ENCODE results near the gene PLEKHG5. TPM values are rescaled to one million over a fixed set of nuclear protein-coding genes. Genes with fewer than 3 reads are reported as not detected.

PLEKHG5 gene
- total RNA-seq, 4 donors from 2014 or later, result 2.6 to 23.7 (median 8.2) TPM

- Histone ChIP-seq H3K27ac (no peak overlapping the region), H3K27me3 (peaks cover 7 to 31% of the 10 kb centered on the region in 2 donors), H3K4me1 (peaks cover 0 to 23% of the 10 kb centered on the region in 2 donors), H3K9me3 (no peaks in the 10 kb centered on the region), H3K36me3 (no peaks in the 10 kb centered on the region), H3K4me3 (no peak overlapping the region)
- intact Hi-C loops (cut with DNase I; ENCODE audit: low total_unique reads), result no loop called here
- no peak for DNase-seq
- TF ChIP-seq CTCF (IDR thresholded peaks at IDR 0.05) (no peak), POLR2A (IDR thresholded peaks at IDR 0.05) (no peak)
Measured at GRCh38 chr1:6417961-6418667, 73.4 kb downstream of the PLEKHG5 start.

Small RNA genes within 50 kb of the gene (microRNA-seq; reads per million reads assigned to microRNA genes)
- gene MIR4252 (ENCODE audit: borderline microRNAs expressed, borderline replicate concordance), result not detected

Small RNA genes within 50 kb of the gene (small RNA-seq; reads per million reads assigned to genes)
- not detected for gene MIR4252
- gene RNU6-731P, result not detected

Other genes starting within 250 kb of the PLEKHG5 start
- gene HES3, start 247.5 kb downstream of the PLEKHG5 start, total RNA-seq, result not detected
- 10 to 100 TPM in 2 of 4 donors, 1 to 10 TPM in 2; 5.6 to 22.1 (median 10.3) TPM for gene GPR153, start 230.6 kb downstream of the PLEKHG5 start, total RNA-seq
- gene ACOT7, start 97.9 kb downstream of the PLEKHG5 start, total RNA-seq, result 10 to 100 TPM in 2 of 4 donors, 1 to 10 TPM in 2; 7.4 to 27.6 (median 12.4) TPM
- gene HES2, start 71.7 kb downstream of the PLEKHG5 start, total RNA-seq, result under 1 TPM in 1 of 4 donors, not detected in 3; 0.21 TPM
- gene ESPN, start 66.9 kb downstream of the PLEKHG5 start, total RNA-seq, result 1 to 10 TPM in 1 of 4 donors, under 1 TPM in 1, not detected in 2; 0.58 to 2.5 TPM
- gene TNFRSF25, start 25.5 kb downstream of the PLEKHG5 start, total RNA-seq, result 10 to 100 TPM in 1 of 4 donors, 1 to 10 TPM in 3; 1.0 to 11.1 (median 4.8) TPM
- 10 to 100 TPM in 2 of 4 donors, 1 to 10 TPM in 2; 4.7 to 44.8 (median 23.7) TPM for gene NOL9, start 62.8 kb upstream of the PLEKHG5 start, total RNA-seq
- gene TAS1R1, start 63.6 kb upstream of the PLEKHG5 start, total RNA-seq, result not detected
- 10 to 100 TPM; 26.5 to 79.7 (median 47.6) TPM for gene ZBTB48, start 88.3 kb upstream of the PLEKHG5 start, total RNA-seq
- 10 to 100 TPM; 17.4 to 31.1 (median 20.6) TPM for gene KLHL21, start 111.2 kb upstream of the PLEKHG5 start, total RNA-seq
- gene PHF13, start 122.1 kb upstream of the PLEKHG5 start, total RNA-seq, result 10 to 100 TPM in 2 of 4 donors, 1 to 10 TPM in 2; 1.8 to 29.6 (median 15.0) TPM
- gene THAP3, start 133.2 kb upstream of the PLEKHG5 start, total RNA-seq, result 10 to 100 TPM; 19.1 to 23.9 (median 21.9) TPM
- 10 to 100 TPM; 11.5 to 47.2 (median 22.3) TPM for gene DNAJC11, start 210.1 kb upstream of the PLEKHG5 start, total RNA-seq

Data from uterus (tissue), 4 donors.